B cell (primary cell): Measurements from ENCODE around the gene MYH10. TPM values are rescaled to one million over a fixed set of nuclear protein-coding genes. Genes with fewer than 3 reads are reported as not detected.

Experiments
- ATAC-seq: fragments of 200-7000 bp; cut with Tn5 transposase; one replicate; pipeline ENCODE4 v1.10.0; 2021; ENCODE audit warnings: low read depth, mild to moderate bottlenecking, moderate number of reproducible peaks, moderate library complexity
- CTCF ChIA-PET: fragments of 350-600 bp; sonication (Branson Sonifier 250); formaldehyde crosslinking; loops from one replicate; lab custom pipeline; 2021; ENCODE audit warnings: antibody characterized with exemption, inconsistent platforms; lab: Charles Lee
- POLR2A ChIA-PET: fragments of 350-600 bp; sonication (Branson Sonifier 250); formaldehyde crosslinking; loops from one replicate; lab custom pipeline; 2021; ENCODE audit warnings: antibody characterized with exemption; lab: Charles Lee
- DNase-seq: peaks from one replicate; pipeline ENCODE4 v3.0.0; 2013
- H2AFZ ChIP-seq: 2 replicates; pipeline ENCODE4 v1.6.1; 2012; ENCODE audit warnings: mild to moderate bottlenecking, low read depth, low read length; ENCODE audit not compliant: insufficient read depth, poor library complexity, severe bottlenecking
- H3K27ac ChIP-seq, 2 donors: 1 replicate in 1 of 2; 2 replicates in 1 of 2; pipeline ENCODE4 v1.5.1; 2012 to 2013; ENCODE audit warnings: low read length in 2 of 2, mild to moderate bottlenecking in 2 of 2, moderate library complexity in 1 of 2
- H3K27me3 ChIP-seq, 4 experiments: fragments of 200-600 bp in 1 of 4; sonication (generic) in 1 of 4; replicated peaks in 1 of 4; 1 replicate in 2 of 4; 2 replicates in 2 of 4; pipeline versions ENCODE4 v1.6.1 to v1.7.0; 2013 to 2016; ENCODE audit warnings: low read length in 3 of 4, mild to moderate bottlenecking in 2 of 4, mixed read lengths in 1 of 4, moderate library complexity in 1 of 4; ENCODE audit not compliant: insufficient read depth in 4 of 4, control insufficient read depth in 3 of 4; ENCODE audit errors: control extremely low read depth in 1 of 4
- H3K36me3 ChIP-seq, 2 experiments: replicated peaks in 1 of 2; 1 replicate in 1 of 2; 2 replicates in 1 of 2; pipeline versions ENCODE4 v1.6.1 to v1.7.1; 2013; ENCODE audit warnings: low read length in 1 of 2; ENCODE audit not compliant: insufficient read depth in 2 of 2, control insufficient read depth in 1 of 2; ENCODE audit errors: control extremely low read depth in 1 of 2, extremely low read depth in 1 of 2
- H3K4me1 ChIP-seq, 2 donors: fragments of 200-600 bp in 1 of 2; sonication (generic) in 1 of 2; 1 replicate in 1 of 2; 2 replicates in 1 of 2; pipeline versions ENCODE4 v1.5.1 to v1.6.1; 2013 to 2017; ENCODE audit warnings: low read length in 2 of 2; ENCODE audit not compliant: control insufficient read depth in 2 of 2, insufficient read depth in 2 of 2
- H3K4me2 ChIP-seq: replicated peaks from 2 replicates; pipeline ENCODE3; 2012; ENCODE audit warnings: mild to moderate bottlenecking, low read depth, low read length; ENCODE audit not compliant: poor library complexity, severe bottlenecking
- H3K4me3 ChIP-seq, 5 experiments: fragments of 200-600 bp in 1 of 5; sonication (generic) in 1 of 5; 1 replicate in 3 of 5; 2 replicates in 2 of 5; pipeline versions ENCODE4 v1.5.1 to v1.7.0; 2011 to 2016; ENCODE audit warnings: low read length in 4 of 5, mild to moderate bottlenecking in 4 of 5, low read depth in 2 of 5, control low read depth in 1 of 5, moderate library complexity in 1 of 5; ENCODE audit not compliant: insufficient read depth in 1 of 5; ENCODE audit errors: control extremely low read depth in 1 of 5, extremely low read depth in 1 of 5
- H3K79me2 ChIP-seq: fragments of 200-600 bp; sonication (generic); one replicate; pipeline ENCODE4 v1.6.0; 2016; ENCODE audit warnings: low read length; ENCODE audit not compliant: control insufficient read depth, insufficient read depth
- H3K9ac ChIP-seq: fragments of 200-600 bp; sonication (generic); 2 replicates; pipeline ENCODE4 v1.6.1; 2017; ENCODE audit warnings: mild to moderate bottlenecking, low read length, moderate library complexity
- H3K9me3 ChIP-seq, 3 donors: one replicate each; pipeline versions ENCODE4 v1.6.1 to v1.7.1; 2013; ENCODE audit warnings: low read length in 2 of 3; ENCODE audit not compliant: control insufficient read depth in 2 of 3, insufficient read depth in 1 of 3; ENCODE audit errors: control extremely low read depth in 1 of 3
- H4K20me1 ChIP-seq: 2 replicates; pipeline ENCODE4 v1.6.0; 2012; ENCODE audit warnings: mild to moderate bottlenecking, low read length; ENCODE audit not compliant: insufficient read depth, control insufficient read depth, poor library complexity, severe bottlenecking
- H3K27ac Mint-ChIP-seq: one replicate; pipeline ENCODE4 v1.8.0; 2021; ENCODE audit warnings: mixed read lengths
- H3K27me3 Mint-ChIP-seq: one replicate; pipeline ENCODE4 v1.8.0; 2021; ENCODE audit warnings: mixed read lengths
- H3K4me1 Mint-ChIP-seq: one replicate; pipeline ENCODE4 v1.8.0; 2021; ENCODE audit warnings: mixed read lengths
- H3K4me3 Mint-ChIP-seq: one replicate; pipeline ENCODE4 v1.8.0; 2021; ENCODE audit warnings: mixed read lengths
- H3K9me3 Mint-ChIP-seq: one replicate; pipeline ENCODE4 v1.8.0; 2022; ENCODE audit warnings: mixed read lengths; ENCODE audit not compliant: insufficient read depth
- CTCF ChIP-seq: fragments of 200-600 bp; IDR thresholded peaks from one replicate; pipeline ENCODE4 v1.8.0; 2022; ENCODE audit warnings: antibody characterized with exemption, mild to moderate bottlenecking
- EZH2 ChIP-seq: IDR thresholded peaks from 2 replicates; pipeline ENCODE4 v1.6.1; 2012; ENCODE audit warnings: borderline replicate concordance, low read depth, mild to moderate bottlenecking, moderate library complexity, low read length; ENCODE audit not compliant: insufficient read depth, poor library complexity, severe bottlenecking
- WGBS: methylation state at CpG from one replicate; pipeline ENCODE4 v1.1.5; 2013; ENCODE audit warnings: missing lambda C conversion rate; ENCODE audit not compliant: insufficient coverage; 5-methylcytosine and 5-hydroxymethylcytosine counted together
- intact Hi-C: fragments of 100-400 bp; cut with micrococcal nuclease; formaldehyde crosslinking; loops from one replicate; pipeline ENCODE4 v1.10.0; 2022
- polyA plus RNA-seq: library from polyadenylated mRNA; depleted of rRNA; stranded (reverse); fragments of >200 nt; gene quantifications from 2 replicates; pipeline ENCODE4 v1.2.3, GENCODE V29; 2012
- total RNA-seq, 2 donors: library from RNA; stranded (reverse); fragments of 120-200 nt in 1 of 2; gene quantifications; 1 replicate in 1 of 2; 2 replicates in 1 of 2; pipeline versions ENCODE4 v1.2.3 to v1.2.4, GENCODE V29; 2013 to 2022

The MYH10 gene
- total and polyA plus RNA-seq, 2 donors (not counting 1 experiment from before 2014, with no cell fraction given) = 0.04 to 1.7 TPM

- H2AFZ ChIP-seq = no peak overlapping the region
- no peak overlapping the region for H3K27ac Mint-ChIP-seq
- peaks cover 3 to 62% of the 10 kb centered on the region in 2 experiments for H3K36me3 ChIP-seq
- H4K20me1 ChIP-seq = peaks cover 83% of the 10 kb centered on the region
- intact Hi-C loops = no loop called here
- no peak for TF ChIP-seq CTCF
- no peak for TF ChIP-seq EZH2
- no peaks in the 10 kb centered on the region for H3K27me3 Mint-ChIP-seq
- no peaks in the 10 kb centered on the region for H3K9me3 Mint-ChIP-seq
- DNase-seq (no peak), ATAC-seq (no peak)
- H3K4me1 Mint-ChIP-seq = peaks cover 38% of the 10 kb centered on the region
- ChIA-PET POLR2A (no interaction called here), CTCF (no interaction called here)
- H3K4me2 ChIP-seq = no peak overlapping the region
- H3K4me1 ChIP-seq = peaks cover 8 to 11% of the 10 kb centered on the region in 2 donors
- H3K4me3 ChIP-seq = no peak overlapping the region
- H3K27me3 ChIP-seq = no peaks in the 10 kb centered on the region
- no peak overlapping the region for H3K4me3 Mint-ChIP-seq
- 100% methylated on average over 3 of the region's 4 CpGs for WGBS
- H3K9me3 ChIP-seq = no peaks in the 10 kb centered on the region
- no peak overlapping the region for H3K9ac ChIP-seq
- H3K79me2 ChIP-seq = peaks cover 70% of the 10 kb centered on the region
- no peak overlapping the region for H3K27ac ChIP-seq
These were observed 186.0 kb downstream of the MYH10 start for GRCh38 chr17:8444494-8444893.

- H3K27me3 Mint-ChIP-seq = no peaks in the 10 kb centered on the region
- Histone ChIP-seq H3K27ac (no peak overlapping the region), H3K4me1 (peaks cover 8 to 11% of the 10 kb centered on the region in 2 donors), H4K20me1 (peaks cover 90% of the 10 kb centered on the region), H3K27me3 (no peaks in the 10 kb centered on the region), H2AFZ (no peak overlapping the region), H3K4me2 (no peak overlapping the region), H3K36me3 (peaks cover 2 to 56% of the 10 kb centered on the region in 2 experiments), H3K79me2 (peaks cover 77% of the 10 kb centered on the region), H3K9me3 (no peaks in the 10 kb centered on the region), H3K4me3 (no peak overlapping the region), H3K9ac (no peak overlapping the region)
- peaks cover 39% of the 10 kb centered on the region for H3K4me1 Mint-ChIP-seq
- H3K9me3 Mint-ChIP-seq = no peaks in the 10 kb centered on the region
- 95% methylated on average over 6 of the region's 7 CpGs for WGBS
- H3K27ac Mint-ChIP-seq = no peak overlapping the region
- intact Hi-C loops = no loop called here
- no peak for ATAC-seq
- CTCF ChIA-PET = no interaction called here
- TF ChIP-seq CTCF (no peak), EZH2 (no peak)
- no peak overlapping the region for H3K4me3 Mint-ChIP-seq
- no peak for DNase-seq
- POLR2A ChIA-PET = no interaction called here
These were observed 186.8 kb downstream of the MYH10 start for GRCh38 chr17:8443756-8444155.
